Fibroblast of villous mesenchyme (primary cell): ENCODE measurements around the gene KCNK3. TPM values are rescaled to one million over a fixed set of nuclear protein-coding genes. Genes with fewer than 3 reads are reported as not detected.

Experiments used
- DNase-seq: peaks from one replicate; pipeline ENCODE4 v3.0.0-alpha.2; 2010; ENCODE audit warnings: low read depth
- H3K4me3 ChIP-seq: 2 replicates; pipeline ENCODE4 v1.5.1; 2011; ENCODE audit warnings: low read depth, mild to moderate bottlenecking, low read length
- total RNA-seq: library from RNA; depleted of rRNA; stranded (reverse); fragments of >200 nt; gene quantifications from 2 replicates; pipeline ENCODE4 v1.2.3, GENCODE V29; 2012
- TF ChIP-seq, protein P1 (sequence below): IDR thresholded peaks from 2 replicates; pipeline ENCODE4 v1.5.1; 2012; ENCODE audit warnings: low read depth, mild to moderate bottlenecking, low read length; ENCODE audit not compliant: insufficient read depth

Gene KCNK3
- under 0.01 TPM in 2 replicates for total RNA-seq

DNA sequence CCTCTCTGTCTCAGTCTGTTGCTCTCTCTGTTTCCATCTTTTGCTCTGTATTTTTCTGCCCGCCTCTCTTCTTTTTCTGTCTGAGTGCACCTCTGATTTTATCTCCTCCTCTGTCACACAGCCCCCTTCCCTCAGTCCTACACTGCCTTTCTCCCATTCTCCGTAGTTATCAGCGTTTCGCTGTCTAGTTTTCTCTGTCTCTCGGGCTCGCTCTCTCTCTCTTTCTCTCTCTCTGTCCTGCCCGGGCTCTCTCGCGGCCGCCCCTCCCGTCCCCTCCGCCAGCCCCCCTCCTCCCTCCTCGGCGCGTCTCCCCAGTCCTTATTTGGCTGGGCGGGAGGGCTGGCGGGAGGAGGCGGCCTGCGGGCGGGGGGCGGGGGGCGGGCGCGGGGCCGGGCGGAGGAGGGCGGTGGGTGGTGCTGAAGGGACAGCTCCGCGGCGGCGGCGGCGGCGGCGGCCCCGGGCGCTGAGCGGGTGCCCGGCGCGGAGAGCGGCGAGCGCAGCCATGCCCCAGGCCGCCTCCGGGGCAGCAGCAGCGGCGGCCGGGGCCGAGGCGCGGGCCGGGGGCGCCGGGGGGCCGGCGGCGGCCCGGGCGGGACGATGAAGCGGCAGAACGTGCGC is at the start of gene KCNK3:
TSS of gene KCNK3 (plus strand) at position 444 of the 618 bp plus-strand sequence. CDS start at position 598, 154 bp downstream.
- peak; percentile 37 for DNase-seq
- TF ChIP-seq, protein P1, sequence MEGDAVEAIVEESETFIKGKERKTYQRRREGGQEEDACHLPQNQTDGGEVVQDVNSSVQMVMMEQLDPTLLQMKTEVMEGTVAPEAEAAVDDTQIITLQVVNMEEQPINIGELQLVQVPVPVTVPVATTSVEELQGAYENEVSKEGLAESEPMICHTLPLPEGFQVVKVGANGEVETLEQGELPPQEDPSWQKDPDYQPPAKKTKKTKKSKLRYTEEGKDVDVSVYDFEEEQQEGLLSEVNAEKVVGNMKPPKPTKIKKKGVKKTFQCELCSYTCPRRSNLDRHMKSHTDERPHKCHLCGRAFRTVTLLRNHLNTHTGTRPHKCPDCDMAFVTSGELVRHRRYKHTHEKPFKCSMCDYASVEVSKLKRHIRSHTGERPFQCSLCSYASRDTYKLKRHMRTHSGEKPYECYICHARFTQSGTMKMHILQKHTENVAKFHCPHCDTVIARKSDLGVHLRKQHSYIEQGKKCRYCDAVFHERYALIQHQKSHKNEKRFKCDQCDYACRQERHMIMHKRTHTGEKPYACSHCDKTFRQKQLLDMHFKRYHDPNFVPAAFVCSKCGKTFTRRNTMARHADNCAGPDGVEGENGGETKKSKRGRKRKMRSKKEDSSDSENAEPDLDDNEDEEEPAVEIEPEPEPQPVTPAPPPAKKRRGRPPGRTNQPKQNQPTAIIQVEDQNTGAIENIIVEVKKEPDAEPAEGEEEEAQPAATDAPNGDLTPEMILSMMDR: no peak
- peak within 1 kb of the TSS; percentile 25 for H3K4me3 ChIP-seq

DNA sequence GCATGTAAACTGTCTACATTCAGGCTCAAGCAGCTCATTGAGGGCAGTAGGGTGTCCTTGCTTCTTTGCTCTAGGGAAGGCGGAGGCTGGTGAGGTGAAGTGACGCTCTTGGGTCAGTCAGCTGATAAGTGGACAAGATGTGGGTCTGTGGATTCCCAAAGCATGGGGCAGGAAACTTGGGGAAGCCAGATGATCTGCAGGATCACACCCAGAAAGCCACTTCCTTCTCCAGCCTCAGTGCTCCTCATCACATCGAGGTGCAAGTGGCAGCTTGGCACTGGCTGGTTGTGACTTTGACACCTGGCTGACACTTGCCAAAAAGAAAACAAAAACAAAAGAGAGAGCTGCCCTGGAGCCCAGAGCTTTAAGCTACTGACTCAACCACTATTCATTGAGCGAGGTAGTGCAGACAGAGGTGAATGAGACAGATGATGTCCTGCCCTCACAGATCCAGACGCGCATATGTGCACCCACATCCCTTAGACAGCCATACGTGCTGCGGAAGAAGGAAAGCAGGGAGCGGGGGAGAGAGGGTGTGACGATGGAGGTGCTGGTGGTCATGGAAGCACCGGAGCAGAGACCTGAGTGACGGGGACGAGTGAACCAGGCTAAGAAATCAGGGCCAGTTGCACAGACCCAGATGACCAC is 48.2 kb upstream of the KCNK3 start:
- no peak for DNase-seq
- H3K4me3 ChIP-seq: no peak overlapping the region
- TF ChIP-seq, protein P1: no peak

DNA sequence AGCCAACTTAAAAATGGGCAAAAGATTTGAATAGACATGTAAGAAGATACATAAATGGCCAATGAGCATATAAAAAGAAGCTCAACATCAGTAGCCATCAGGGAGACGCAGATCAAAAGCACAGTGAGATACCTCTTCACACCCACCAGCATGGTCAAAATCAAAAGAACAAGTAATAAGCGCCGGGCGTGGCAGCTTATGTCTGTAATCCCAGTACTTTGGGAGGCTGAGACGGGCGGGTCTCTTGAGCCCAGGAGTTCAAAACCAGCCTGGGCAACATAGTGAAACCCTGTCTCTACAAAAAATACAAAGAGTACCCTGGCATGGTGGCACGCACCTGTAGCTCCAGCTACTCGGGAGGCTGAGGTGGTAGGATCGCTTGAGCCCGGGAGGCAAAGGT is 46.8 kb upstream of the KCNK3 start:
- DNase-seq: no peak
- TF ChIP-seq, protein P1: no peak
- H3K4me3 ChIP-seq: no peak overlapping the region

DNA sequence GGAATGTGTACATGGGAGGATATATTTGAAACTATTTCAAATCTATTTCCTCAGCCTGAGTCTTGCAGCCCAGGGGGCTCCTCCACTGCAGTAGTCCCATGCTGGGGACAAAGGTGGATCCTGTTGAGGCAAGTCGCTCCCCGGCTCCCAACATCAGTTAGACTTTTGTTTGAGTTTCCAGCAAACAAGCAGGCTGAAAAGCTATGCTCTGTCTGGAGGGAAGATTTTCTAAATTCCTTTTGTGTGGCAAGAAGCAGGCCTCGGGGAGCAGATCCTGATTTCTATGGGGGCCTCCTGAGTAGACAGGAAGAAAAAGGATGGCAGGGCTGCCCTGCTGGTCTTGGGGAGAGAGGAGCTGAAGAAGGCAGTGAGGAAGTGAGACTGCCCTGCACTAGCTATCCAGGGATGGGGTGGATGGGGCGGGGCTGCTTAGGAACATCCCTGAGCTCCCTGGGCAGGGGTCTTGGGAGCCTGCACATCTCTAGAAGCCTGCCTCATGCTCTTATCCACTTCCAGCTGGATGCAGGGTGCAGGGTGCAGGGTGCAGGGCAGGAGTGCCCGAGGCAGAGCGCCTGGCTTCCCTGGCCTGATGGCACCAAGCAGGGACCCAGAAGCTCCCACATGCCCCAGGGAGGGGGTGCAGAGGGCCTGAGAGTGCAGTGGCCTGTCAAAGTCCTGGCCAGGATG is 45.4 kb upstream of the KCNK3 start:
- DNase-seq: no peak
- no peak overlapping the region for H3K4me3 ChIP-seq
- TF ChIP-seq, protein P1: no peak

DNA sequence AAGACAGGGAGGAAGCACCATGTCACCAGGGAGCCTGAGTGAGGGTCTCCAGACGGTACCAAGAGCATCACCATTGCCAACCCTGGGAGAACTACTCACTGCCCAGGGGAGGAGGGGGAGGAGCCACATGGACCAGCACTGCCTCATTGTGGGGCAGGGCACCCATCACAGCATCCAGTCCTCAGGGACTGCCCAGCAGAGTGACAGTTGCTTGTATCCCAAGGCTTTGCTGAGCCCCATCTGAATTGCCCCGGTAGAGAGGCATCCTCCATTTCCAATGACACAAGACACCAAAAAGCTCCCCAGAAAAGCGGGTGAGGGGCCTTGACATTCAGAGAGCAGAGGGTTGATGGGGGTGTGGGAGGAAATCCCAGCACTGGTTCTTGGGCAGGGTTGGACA is 44.5 kb upstream of the KCNK3 start:
- TF ChIP-seq, protein P1: no peak
- no peak overlapping the region for H3K4me3 ChIP-seq
- no peak for DNase-seq

DNA sequence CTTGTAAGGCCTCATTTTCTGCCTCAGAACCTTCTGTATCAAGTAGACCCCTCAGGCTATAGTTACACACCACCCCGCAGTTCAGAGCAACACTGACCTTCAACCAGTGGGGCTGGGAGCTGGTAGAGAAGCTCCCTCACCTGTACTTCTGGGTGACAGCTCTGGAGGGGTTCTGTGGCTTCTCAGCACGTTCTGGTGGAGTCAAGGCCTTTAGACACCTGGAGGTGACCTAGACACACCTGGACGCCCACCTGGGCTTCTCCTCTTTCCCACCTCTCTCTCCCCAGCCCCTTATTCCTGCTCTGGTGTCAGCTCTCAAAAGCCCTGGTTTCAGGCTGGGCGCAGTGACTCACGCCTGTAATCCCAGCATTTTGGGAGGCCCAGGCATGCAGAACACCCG is 44.0 kb upstream of the KCNK3 start:
- no peak overlapping the region for H3K4me3 ChIP-seq
- TF ChIP-seq, protein P1: no peak
- DNase-seq: no peak
